GM19035 (cell line): ENCODE data around the gene BCL11A.
A peak's percentile ranks its signal among the peaks of the same experiment; 100 is the strongest.
"Not testable (repeated sequence)": the region's sequence is repeated elsewhere in the genome, so short reads cannot be mapped to it uniquely, and the experiment has no call there.

Experiments
- ATAC-seq: cut with Tn5 transposase; IDR thresholded peaks from one replicate; pipeline ENCODE4 v1.9.1; 2021; ENCODE audit not compliant: unreplicated experiment

Gene BCL11A

GRCh38 chr2:60439219-60439974, 114.1 kb downstream of the BCL11A start:
- peak; percentile 99 for ATAC-seq

GRCh38 chr2:60438653-60439052, 114.8 kb downstream of the BCL11A start:
- ATAC-seq = no peak

- no peak for ATAC-seq
Observed at GRCh38 chr2:60438131-60438530, 115.3 kb downstream of the BCL11A start.

GRCh38 chr2:60437080-60437696, 116.3 kb downstream of the BCL11A start:
- no peak for ATAC-seq

GRCh38 chr2:60433018-60433596, 120.3 kb downstream of the BCL11A start:
- no peak for ATAC-seq

GRCh38 chr2:60432035-60432601, 121.3 kb downstream of the BCL11A start:
- ATAC-seq = no peak

GRCh38 chr2:60429681-60430080, 123.8 kb downstream of the BCL11A start:
- no peak for ATAC-seq

- ATAC-seq = no peak
Observed at GRCh38 chr2:60426880-60427279, 126.6 kb downstream of the BCL11A start.

GRCh38 chr2:60426341-60426740, 127.1 kb downstream of the BCL11A start:
- no peak for ATAC-seq

- no peak for ATAC-seq
Observed at GRCh38 chr2:60424233-60424632, 129.2 kb downstream of the BCL11A start.

GRCh38 chr2:60423505-60423904, 129.9 kb downstream of the BCL11A start:
- ATAC-seq = no peak

GRCh38 chr2:60422826-60423483, 130.5 kb downstream of the BCL11A start:
- no peak for ATAC-seq

- not testable (repeated sequence) for ATAC-seq
Observed at GRCh38 chr2:60417210-60417609, 136.2 kb downstream of the BCL11A start.

- no peak for ATAC-seq
Observed at GRCh38 chr2:60416221-60417008, 137.0 kb downstream of the BCL11A start.

GRCh38 chr2:60415814-60416213, 137.6 kb downstream of the BCL11A start:
- no peak for ATAC-seq

GRCh38 chr2:60414495-60415138, 138.8 kb downstream of the BCL11A start:
- no peak for ATAC-seq

GRCh38 chr2:60413814-60414168, 139.7 kb downstream of the BCL11A start:
- peak; percentile 64 for ATAC-seq

GRCh38 chr2:60413069-60413813, 140.2 kb downstream of the BCL11A start:
- peak; percentile 22 for ATAC-seq

- ATAC-seq = no peak
Observed at GRCh38 chr2:60412620-60413019, 140.8 kb downstream of the BCL11A start.
